Sigmoid colon (tissue), 7 donors: ENCODE data around the gene PICK1. TPM values are rescaled to one million over a fixed set of nuclear protein-coding genes. Genes with fewer than 3 reads are reported as not detected.

ENCODE experiments used
- DNase-seq: peaks from one replicate; pipeline ENCODE4 v3.0.0-alpha.2; 2019
- H3K27ac ChIP-seq, 4 donors: fragments of 200-600 bp; sonication (generic); one replicate each; pipeline ENCODE4 v1.5.1; 2016 to 2019; ENCODE audit warnings: mild to moderate bottlenecking in 1 of 4
- H3K27me3 ChIP-seq, 3 donors: fragments of 200-600 bp; sonication (generic); one replicate each; pipeline ENCODE4 v1.5.1; 2019; ENCODE audit warnings: mild to moderate bottlenecking in 1 of 3
- H3K36me3 ChIP-seq, 4 donors: fragments of 200-600 bp; sonication (generic); one replicate each; pipeline ENCODE4 v1.5.1; 2016 to 2019
- H3K4me1 ChIP-seq, 4 donors: fragments of 200-600 bp; sonication (generic); one replicate each; pipeline ENCODE4 v1.5.1; 2017 to 2019
- H3K4me3 ChIP-seq, 4 donors: fragments of 200-600 bp; sonication (generic); one replicate each; pipeline ENCODE4 v1.5.1; 2017 to 2019; ENCODE audit warnings: mild to moderate bottlenecking in 2 of 4, moderate library complexity in 1 of 4
- H3K9me3 ChIP-seq, 4 donors: fragments of 200-600 bp in 3 of 4; sonication (generic) in 3 of 4; one replicate each; pipeline versions ENCODE4 v1.5.1 to v1.6.1; 2013 to 2019
- CTCF ChIP-seq, 4 experiments: fragments of 450-650 bp in 3 of 4; fragments of 200-600 bp in 1 of 4; IDR thresholded peaks; one replicate each; pipeline ENCODE4 v1.5.1; 2016 to 2019; ENCODE audit warnings: antibody characterized with exemption in 4 of 4, mild to moderate bottlenecking in 3 of 4, moderate library complexity in 2 of 4
- EP300 ChIP-seq, 4 donors: sonication (generic); formaldehyde crosslinking; IDR thresholded peaks; one replicate each; pipeline ENCODE4 v1.6.1; 2017; ENCODE audit warnings: antibody characterized with exemption in 4 of 4
- POLR2A ChIP-seq, 2 donors: fragments of 450-650 bp; IDR thresholded peaks; one replicate each; pipeline ENCODE4 v1.6.1; 2016; ENCODE audit warnings: antibody characterized with exemption in 2 of 2, mild to moderate bottlenecking in 2 of 2, moderate library complexity in 2 of 2
- POLR2AphosphoS5 ChIP-seq, 4 donors: sonication (generic); formaldehyde crosslinking; IDR thresholded peaks; one replicate each; pipeline ENCODE4 v1.6.1; 2017; ENCODE audit warnings: antibody characterized with exemption in 4 of 4
- WGBS, 2 donors: extraction: QIAGEN DNeasy Blood & Tissue Kit; methylation state at CpG; one replicate each; pipeline ENCODE4 v1.1.7; 2013; 5-methylcytosine and 5-hydroxymethylcytosine counted together
- intact Hi-C: fragments of 100-400 bp; cut with DNase I; formaldehyde crosslinking; loops from one replicate; pipeline ENCODE4 v1.15.1; 2023
- polyA plus RNA-seq, 3 donors: library from polyadenylated mRNA; stranded (reverse); fragments of 200-250 nt; gene quantifications; one replicate each; pipeline ENCODE4 v1.2.3, GENCODE V29; 2013
- total RNA-seq, 4 donors: library from RNA; depleted of rRNA; stranded (reverse); fragments of >200 nt; gene quantifications; one replicate each; pipeline ENCODE4 v1.1.0, GENCODE V29; 2016
- donor health status: healthy with polysubstance abuse.
- donor health status: Bipolar disorder and iron deficiency.
- donor health status: healthy.

PICK1 gene
- total and polyA plus RNA-seq, 7 donors: 14.3 to 38.9 (median 21.0) TPM

GRCh38 chr22:38106814-38107578, 49.8 kb downstream of the PICK1 start:
- Histone ChIP-seq H3K9me3 (no peaks in the 10 kb centered on the region), H3K4me1 (no peaks in the 10 kb centered on the region), H3K4me3 (no peak overlapping the region), H3K36me3 (no peaks in the 10 kb centered on the region), H3K27me3 (no peaks in the 10 kb centered on the region), H3K27ac (no peak overlapping the region)
- intact Hi-C loops: no loop called here
- TF ChIP-seq POLR2AphosphoS5 (IDR thresholded peaks at IDR 0.05) (no peak), EP300 (IDR thresholded peaks at IDR 0.05) (no peak), CTCF (IDR thresholded peaks at IDR 0.05) (no peak), POLR2A (IDR thresholded peaks at IDR 0.05) (no peak)
- WGBS, 2 donors: 56 to 81% methylated on average over 17 of the region's 17 CpGs
- DNase-seq: no peak

- no peak for DNase-seq
- TF ChIP-seq CTCF (IDR thresholded peaks at IDR 0.05): no peak
- TF ChIP-seq POLR2AphosphoS5 (IDR thresholded peaks at IDR 0.05): no peak
- TF ChIP-seq POLR2A (IDR thresholded peaks at IDR 0.05): no peak
- TF ChIP-seq EP300 (IDR thresholded peaks at IDR 0.05): no peak
- Histone ChIP-seq H3K4me3 (no peak overlapping the region), H3K36me3 (no peaks in the 10 kb centered on the region), H3K9me3 (no peaks in the 10 kb centered on the region), H3K27me3 (no peaks in the 10 kb centered on the region), H3K4me1 (no peaks in the 10 kb centered on the region), H3K27ac (no peak overlapping the region)
- 12 to 67% methylated on average over 17 of the region's 17 CpGs for WGBS, 2 donors
- intact Hi-C loops: no loop called here
Observed at GRCh38 chr22:38107692-38108515, 50.7 kb downstream of the PICK1 start.

GRCh38 chr22:38108561-38109319, 51.5 kb downstream of the PICK1 start:
- Histone ChIP-seq H3K4me3 (no peak overlapping the region), H3K9me3 (no peaks in the 10 kb centered on the region), H3K4me1 (no peaks in the 10 kb centered on the region), H3K36me3 (no peaks in the 10 kb centered on the region), H3K27me3 (no peaks in the 10 kb centered on the region), H3K27ac (no peak overlapping the region)
- TF ChIP-seq POLR2AphosphoS5 (IDR thresholded peaks at IDR 0.05) (no peak), CTCF (IDR thresholded peaks at IDR 0.05) (no peak)
- 41 to 81% methylated on average over 15 of the region's 15 CpGs for WGBS, 2 donors
- intact Hi-C loops: no loop called here
- no peak for DNase-seq

GRCh38 chr22:38109371-38110001, 52.3 kb downstream of the PICK1 start:
- H3K4me1 ChIP-seq: peaks cover 0 to 6% (median under 1%) of the 10 kb centered on the region in 4 donors
- intact Hi-C loops: loop anchor here (10.0 kb wide), 1 partner anchor 105 kb away; no protein-coding TSS in a partner anchor

More at GRCh38 chr22:38109371-38110001, 52.3 kb downstream of the PICK1 start:
- no peak for DNase-seq
- Histone ChIP-seq H3K4me3 (no peak overlapping the region), H3K27me3 (no peaks in the 10 kb centered on the region), H3K27ac (no peak overlapping the region), H3K9me3 (no peaks in the 10 kb centered on the region), H3K36me3 (no peaks in the 10 kb centered on the region)
- no peak for TF ChIP-seq EP300 (IDR thresholded peaks at IDR 0.05)
- no peak for TF ChIP-seq POLR2A (IDR thresholded peaks at IDR 0.05)
- no peak for TF ChIP-seq POLR2AphosphoS5 (IDR thresholded peaks at IDR 0.05)
- TF ChIP-seq CTCF (IDR thresholded peaks at IDR 0.05): no peak
- WGBS, 2 donors: 65 to 89% methylated on average over 22 of the region's 22 CpGs
